Peyer's patch (tissue), 4 donors: Measurements from ENCODE around the gene PRKD1. TPM values are rescaled to one million over a fixed set of nuclear protein-coding genes. Genes with fewer than 3 reads are reported as not detected.

Experiments
- DNase-seq, 3 donors: peaks; one replicate each; pipeline ENCODE4 v3.0.0-alpha.2; 2017 to 2019
- H3K27ac ChIP-seq, 4 donors: fragments of 200-600 bp; sonication (generic); one replicate each; pipeline ENCODE4 v1.5.1; 2016 to 2019
- H3K27me3 ChIP-seq, 2 donors: fragments of 200-600 bp; sonication (generic); one replicate each; pipeline ENCODE4 v1.5.1; 2019
- H3K36me3 ChIP-seq, 3 donors: fragments of 200-600 bp; sonication (generic); one replicate each; pipeline ENCODE4 v1.5.1; 2016 to 2019
- H3K4me1 ChIP-seq, 4 donors: fragments of 200-600 bp; sonication (generic); one replicate each; pipeline ENCODE4 v1.5.1; 2016 to 2019
- H3K4me3 ChIP-seq, 4 donors: fragments of 200-600 bp; sonication (generic); 1 replicate in 3 of 4; 2 replicates in 1 of 4; pipeline ENCODE4 v1.5.1; 2016 to 2019; ENCODE audit warnings: mild to moderate bottlenecking in 1 of 4
- H3K9me3 ChIP-seq, 4 donors: fragments of 200-600 bp; sonication (generic); one replicate each; pipeline ENCODE4 v1.5.1; 2016 to 2019; ENCODE audit warnings: mild to moderate bottlenecking in 1 of 4
- POLR2A ChIP-seq, 2 donors: fragments of 450-650 bp; IDR thresholded peaks; one replicate each; pipeline ENCODE4 v1.5.1; 2017; ENCODE audit warnings: antibody characterized with exemption in 2 of 2, mild to moderate bottlenecking in 2 of 2, moderate library complexity in 2 of 2
- total RNA-seq, 4 donors: library from RNA; depleted of rRNA; stranded (reverse); fragments of >200 nt; gene quantifications; one replicate each; pipeline ENCODE4 v1.1.0, GENCODE V29; 2016
- TF ChIP-seq, protein P1 (sequence below), 6 experiments: fragments of 450-650 bp in 4 of 6; fragments of 200-600 bp in 2 of 6; sonication (generic) in 1 of 6; IDR thresholded peaks; one replicate each; pipeline ENCODE4 v1.5.1; 2017 to 2019; ENCODE audit warnings: antibody characterized with exemption in 6 of 6, mild to moderate bottlenecking in 3 of 6, moderate library complexity in 1 of 6

Gene PRKD1
- total RNA-seq, 4 donors from 2014 or later, result 0.88 to 5.0 (median 3.6) TPM

- H3K4me3 ChIP-seq, result no peak overlapping the region
- H3K27ac ChIP-seq, result no peak overlapping the region
- no peak for DNase-seq
- TF ChIP-seq, protein P1, sequence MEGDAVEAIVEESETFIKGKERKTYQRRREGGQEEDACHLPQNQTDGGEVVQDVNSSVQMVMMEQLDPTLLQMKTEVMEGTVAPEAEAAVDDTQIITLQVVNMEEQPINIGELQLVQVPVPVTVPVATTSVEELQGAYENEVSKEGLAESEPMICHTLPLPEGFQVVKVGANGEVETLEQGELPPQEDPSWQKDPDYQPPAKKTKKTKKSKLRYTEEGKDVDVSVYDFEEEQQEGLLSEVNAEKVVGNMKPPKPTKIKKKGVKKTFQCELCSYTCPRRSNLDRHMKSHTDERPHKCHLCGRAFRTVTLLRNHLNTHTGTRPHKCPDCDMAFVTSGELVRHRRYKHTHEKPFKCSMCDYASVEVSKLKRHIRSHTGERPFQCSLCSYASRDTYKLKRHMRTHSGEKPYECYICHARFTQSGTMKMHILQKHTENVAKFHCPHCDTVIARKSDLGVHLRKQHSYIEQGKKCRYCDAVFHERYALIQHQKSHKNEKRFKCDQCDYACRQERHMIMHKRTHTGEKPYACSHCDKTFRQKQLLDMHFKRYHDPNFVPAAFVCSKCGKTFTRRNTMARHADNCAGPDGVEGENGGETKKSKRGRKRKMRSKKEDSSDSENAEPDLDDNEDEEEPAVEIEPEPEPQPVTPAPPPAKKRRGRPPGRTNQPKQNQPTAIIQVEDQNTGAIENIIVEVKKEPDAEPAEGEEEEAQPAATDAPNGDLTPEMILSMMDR (IDR thresholded peaks at IDR 0.05), result no peak
- no peak for TF ChIP-seq POLR2A (IDR thresholded peaks at IDR 0.05)
- no peaks in the 10 kb centered on the region for H3K4me1 ChIP-seq
- H3K9me3 ChIP-seq, result no peaks in the 10 kb centered on the region
- no peaks in the 10 kb centered on the region for H3K27me3 ChIP-seq
- no peaks in the 10 kb centered on the region for H3K36me3 ChIP-seq
Measured at GRCh38 chr14:29579838-29580237, 347.8 kb downstream of the PRKD1 start.

- Histone ChIP-seq H3K27ac (no peak overlapping the region), H3K4me1 (no peaks in the 10 kb centered on the region), H3K27me3 (no peaks in the 10 kb centered on the region), H3K36me3 (no peaks in the 10 kb centered on the region), H3K9me3 (no peaks in the 10 kb centered on the region), H3K4me3 (no peak overlapping the region)
- TF ChIP-seq POLR2A (IDR thresholded peaks at IDR 0.05), result no peak
- no peak for DNase-seq
Measured at GRCh38 chr14:29576927-29577326, 350.7 kb downstream of the PRKD1 start.

DNA sequence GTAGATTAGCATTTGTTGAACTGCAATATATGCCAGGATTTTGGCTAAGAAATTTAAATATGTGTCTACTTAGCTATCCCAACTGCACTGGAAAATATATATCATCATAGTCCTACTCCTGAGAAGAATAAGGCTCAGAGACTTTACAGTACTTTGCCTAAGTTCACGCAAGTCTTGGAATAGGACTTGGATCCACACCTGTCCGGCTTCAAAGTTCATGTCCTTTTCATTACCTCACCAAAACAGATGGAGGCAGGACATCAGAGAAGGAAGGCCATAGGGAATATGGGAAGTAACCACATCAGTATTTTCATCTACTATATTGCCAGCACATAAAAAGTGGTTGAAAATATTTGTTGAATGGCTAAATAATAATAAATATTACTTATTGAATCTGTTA, 358.5 kb downstream of the PRKD1 start:
- H3K36me3 ChIP-seq, result no peaks in the 10 kb centered on the region

DNA sequence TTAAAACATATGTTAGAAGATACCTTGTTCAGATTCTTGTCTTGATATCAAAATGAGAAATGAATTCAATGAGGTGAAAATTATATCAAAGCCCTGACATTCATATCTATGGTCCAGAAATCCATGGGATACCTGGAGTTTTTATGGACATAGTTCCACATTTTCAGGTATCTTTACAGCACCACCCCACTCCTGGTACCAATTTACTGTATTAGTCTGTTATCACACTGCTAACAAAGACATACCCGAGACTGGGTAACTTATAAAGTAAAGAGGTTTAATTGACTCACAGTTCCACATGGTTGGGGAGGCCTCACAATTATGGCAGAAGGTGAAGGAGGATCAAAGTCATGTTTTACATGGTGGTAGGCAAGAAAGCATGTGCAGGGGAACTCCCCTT, 361.5 kb downstream of the PRKD1 start:
- Histone ChIP-seq H3K9me3 (no peaks in the 10 kb centered on the region), H3K36me3 (no peaks in the 10 kb centered on the region), H3K27me3 (no peaks in the 10 kb centered on the region), H3K4me1 (no peaks in the 10 kb centered on the region), H3K27ac (no peak overlapping the region), H3K4me3 (no peak overlapping the region)
- DNase-seq, result no peak
- TF ChIP-seq, protein P1 (IDR thresholded peaks at IDR 0.05), result no peak
- TF ChIP-seq POLR2A (IDR thresholded peaks at IDR 0.05), result no peak

More for the DNA sequence above, 358.5 kb downstream of the PRKD1 start:
- no peak for DNase-seq
- no peak overlapping the region for H3K4me3 ChIP-seq
- H3K9me3 ChIP-seq, result no peaks in the 10 kb centered on the region
- TF ChIP-seq, protein P1 (IDR thresholded peaks at IDR 0.05), result no peak
- TF ChIP-seq POLR2A (IDR thresholded peaks at IDR 0.05), result no peak
- H3K4me1 ChIP-seq, result no peaks in the 10 kb centered on the region
- no peaks in the 10 kb centered on the region for H3K27me3 ChIP-seq
- no peak overlapping the region for H3K27ac ChIP-seq

GRCh38 chr14:29558516-29558915, 369.1 kb downstream of the PRKD1 start:
- Histone ChIP-seq H3K27me3 (no peaks in the 10 kb centered on the region), H3K4me1 (no peaks in the 10 kb centered on the region), H3K27ac (no peak overlapping the region), H3K4me3 (no peak overlapping the region), H3K36me3 (no peaks in the 10 kb centered on the region), H3K9me3 (no peaks in the 10 kb centered on the region)
- no peak for TF ChIP-seq POLR2A (IDR thresholded peaks at IDR 0.05)
- TF ChIP-seq, protein P1 (IDR thresholded peaks at IDR 0.05), result no peak
- DNase-seq, result no peak

GRCh38 chr14:29554335-29554734, 373.3 kb downstream of the PRKD1 start:
- Histone ChIP-seq H3K27ac (no peak overlapping the region), H3K27me3 (no peaks in the 10 kb centered on the region), H3K36me3 (no peaks in the 10 kb centered on the region), H3K4me1 (no peaks in the 10 kb centered on the region), H3K4me3 (no peak overlapping the region), H3K9me3 (no peaks in the 10 kb centered on the region)
- no peak for TF ChIP-seq POLR2A (IDR thresholded peaks at IDR 0.05)
- TF ChIP-seq, protein P1 (IDR thresholded peaks at IDR 0.05), result no peak
- DNase-seq, result no peak
